ENCODE measurements around the gene DDIT4.
A peak's percentile ranks its signal among the peaks of the same experiment; 100 is the strongest.
"Not testable (repeated sequence)": the region's sequence is repeated elsewhere in the genome, so short reads cannot be mapped to it uniquely, and the experiment has no call there.

The DDIT4 gene

GRCh38 chr10:72265990-72266865, 7.5 kb upstream of the DDIT4 start:
- DNase-seq (ENCODE audit: insufficient read length, low spot score) (no peak), FAIRE-seq (no peak)

DNA sequence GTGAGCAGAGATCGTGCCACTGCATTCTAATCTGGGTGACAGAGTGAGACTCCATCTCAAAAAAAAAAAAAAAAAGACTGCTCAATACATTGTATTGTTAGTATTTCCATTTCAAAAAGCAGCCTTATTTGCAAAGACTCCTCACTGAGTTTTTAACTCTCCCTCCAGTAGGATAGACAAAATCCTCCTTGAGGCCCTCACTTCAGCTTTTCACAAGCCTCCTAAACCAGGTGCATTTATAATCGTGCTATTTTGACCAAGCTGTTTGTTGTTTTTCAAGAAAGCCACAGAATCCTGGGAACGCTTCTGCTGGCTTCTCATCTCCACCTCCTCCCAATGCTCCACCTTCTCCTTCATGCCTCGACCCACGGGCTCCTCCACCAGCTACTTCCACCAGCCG, 6.3 kb upstream of the DDIT4 start:
- DNase-seq (ENCODE audit: insufficient read length, low spot score) = no peak
- no peak for FAIRE-seq

DNA sequence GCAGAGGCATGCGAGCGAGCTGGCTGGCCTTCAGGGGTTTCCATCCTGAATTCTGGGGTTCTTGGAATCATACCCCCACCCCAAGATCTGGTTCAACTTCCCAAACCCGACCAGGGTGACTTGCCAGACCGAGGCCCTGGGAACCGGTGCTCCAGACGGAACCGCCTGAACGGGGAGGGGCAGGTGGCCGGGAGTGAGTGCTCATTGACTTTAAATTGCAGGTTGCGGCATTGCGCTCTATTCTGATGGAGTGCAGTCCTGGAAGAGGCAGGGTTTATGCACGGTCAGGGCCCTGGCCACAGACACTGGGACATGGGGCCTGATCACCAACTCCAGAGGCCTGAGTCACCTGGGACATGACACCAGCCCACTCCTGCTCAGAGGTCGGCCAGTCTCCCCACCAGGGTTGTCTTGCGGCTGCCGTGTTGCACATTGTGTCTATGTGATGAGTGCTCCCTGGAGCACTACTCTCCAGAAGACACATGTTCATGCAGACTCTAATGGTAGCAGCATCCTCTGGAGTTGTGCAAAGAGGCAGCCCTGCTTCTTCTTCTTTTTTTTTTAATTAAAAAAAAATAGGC, 5.8 kb upstream of the DDIT4 start:
- DNase-seq (ENCODE audit: insufficient read length, low spot score) = no peak
- FAIRE-seq = no peak

DNA sequence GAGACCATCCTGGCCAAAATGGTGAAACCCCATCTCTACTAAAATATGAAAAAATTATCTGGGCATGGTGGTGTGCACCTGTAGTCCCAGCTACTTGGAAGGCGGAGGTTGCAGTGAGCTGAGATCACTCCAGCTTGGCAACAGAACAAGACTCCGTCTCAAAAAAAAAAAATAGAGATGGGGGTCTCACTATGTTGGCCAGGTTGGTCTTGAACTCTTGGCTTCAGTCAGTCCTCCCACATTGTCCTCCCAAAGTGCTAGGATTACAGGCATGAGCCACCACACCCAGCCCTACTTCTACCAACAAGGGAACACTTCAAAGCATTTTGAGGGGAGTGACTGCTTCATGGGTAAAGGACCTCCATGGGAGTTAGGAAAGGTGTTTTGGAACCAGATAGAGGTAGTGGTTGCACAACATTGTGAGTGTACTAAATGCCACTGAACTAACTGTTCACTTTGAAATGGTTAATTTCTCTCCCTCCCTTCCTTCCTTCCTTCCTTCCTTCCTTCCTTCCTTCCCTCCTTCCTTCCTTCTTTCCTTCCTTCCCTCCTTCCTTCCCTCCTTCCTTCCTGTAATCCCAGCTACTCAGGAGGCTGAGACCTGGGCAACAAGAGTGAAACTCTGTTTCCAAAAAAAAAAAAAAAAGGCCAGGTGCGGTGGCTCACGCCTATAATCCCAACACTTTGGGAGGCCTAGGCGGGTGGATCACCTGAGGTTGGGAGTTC, 5.1 kb upstream of the DDIT4 start:
- not testable (repeated sequence) for DNase-seq (ENCODE audit: insufficient read length, low spot score)

GRCh38 chr10:72270607-72271281, 3.0 kb upstream of the DDIT4 start:
- FAIRE-seq (no peak), DNase-seq (ENCODE audit: insufficient read length, low spot score) (no peak)

More for the DNA sequence above, 5.1 kb upstream of the DDIT4 start:
- FAIRE-seq = not testable (repeated sequence)

GRCh38 chr10:72272689-72273409, 875 bp upstream of the DDIT4 start:
- no peak for FAIRE-seq

DNA sequence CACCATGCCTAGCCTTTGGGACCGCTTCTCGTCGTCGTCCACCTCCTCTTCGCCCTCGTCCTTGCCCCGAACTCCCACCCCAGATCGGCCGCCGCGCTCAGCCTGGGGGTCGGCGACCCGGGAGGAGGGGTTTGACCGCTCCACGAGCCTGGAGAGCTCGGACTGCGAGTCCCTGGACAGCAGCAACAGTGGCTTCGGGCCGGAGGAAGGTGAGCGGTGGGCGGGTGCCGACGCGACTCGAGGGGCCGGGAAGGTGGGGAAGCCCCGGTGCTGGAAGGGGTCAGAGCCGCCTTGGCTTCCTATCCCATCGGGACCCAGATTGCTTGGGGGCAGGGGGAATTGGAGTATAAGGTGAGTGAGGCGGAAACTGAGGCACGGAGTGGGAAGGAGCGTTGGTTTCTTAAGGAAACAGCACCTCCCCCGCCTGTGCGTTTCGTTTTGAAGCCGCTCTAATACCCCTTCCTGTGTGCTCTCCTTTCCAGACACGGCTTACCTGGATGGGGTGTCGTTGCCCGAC, 547 bp downstream of the DDIT4 start:
- FAIRE-seq (no peak), DNase-seq (ENCODE audit: insufficient read length, low spot score) (no peak)

More at GRCh38 chr10:72272689-72273409, 875 bp upstream of the DDIT4 start:
- DNase-seq (ENCODE audit: insufficient read length, low spot score) = peak; percentile 80

DNA sequence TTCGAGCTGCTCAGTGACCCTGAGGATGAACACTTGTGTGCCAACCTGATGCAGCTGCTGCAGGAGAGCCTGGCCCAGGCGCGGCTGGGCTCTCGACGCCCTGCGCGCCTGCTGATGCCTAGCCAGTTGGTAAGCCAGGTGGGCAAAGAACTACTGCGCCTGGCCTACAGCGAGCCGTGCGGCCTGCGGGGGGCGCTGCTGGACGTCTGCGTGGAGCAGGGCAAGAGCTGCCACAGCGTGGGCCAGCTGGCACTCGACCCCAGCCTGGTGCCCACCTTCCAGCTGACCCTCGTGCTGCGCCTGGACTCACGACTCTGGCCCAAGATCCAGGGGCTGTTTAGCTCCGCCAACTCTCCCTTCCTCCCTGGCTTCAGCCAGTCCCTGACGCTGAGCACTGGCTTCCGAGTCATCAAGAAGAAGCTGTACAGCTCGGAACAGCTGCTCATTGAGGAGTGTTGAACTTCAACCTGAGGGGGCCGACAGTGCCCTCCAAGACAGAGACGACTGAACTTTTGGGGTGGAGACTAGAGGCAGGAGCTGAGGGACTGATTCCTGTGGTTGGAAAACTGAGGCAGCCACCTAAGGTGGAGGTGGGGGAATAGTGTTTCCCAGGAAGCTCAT, 1.1 kb downstream of the DDIT4 start:
- FAIRE-seq = no peak
- DNase-seq (ENCODE audit: insufficient read length, low spot score) = no peak

DNA sequence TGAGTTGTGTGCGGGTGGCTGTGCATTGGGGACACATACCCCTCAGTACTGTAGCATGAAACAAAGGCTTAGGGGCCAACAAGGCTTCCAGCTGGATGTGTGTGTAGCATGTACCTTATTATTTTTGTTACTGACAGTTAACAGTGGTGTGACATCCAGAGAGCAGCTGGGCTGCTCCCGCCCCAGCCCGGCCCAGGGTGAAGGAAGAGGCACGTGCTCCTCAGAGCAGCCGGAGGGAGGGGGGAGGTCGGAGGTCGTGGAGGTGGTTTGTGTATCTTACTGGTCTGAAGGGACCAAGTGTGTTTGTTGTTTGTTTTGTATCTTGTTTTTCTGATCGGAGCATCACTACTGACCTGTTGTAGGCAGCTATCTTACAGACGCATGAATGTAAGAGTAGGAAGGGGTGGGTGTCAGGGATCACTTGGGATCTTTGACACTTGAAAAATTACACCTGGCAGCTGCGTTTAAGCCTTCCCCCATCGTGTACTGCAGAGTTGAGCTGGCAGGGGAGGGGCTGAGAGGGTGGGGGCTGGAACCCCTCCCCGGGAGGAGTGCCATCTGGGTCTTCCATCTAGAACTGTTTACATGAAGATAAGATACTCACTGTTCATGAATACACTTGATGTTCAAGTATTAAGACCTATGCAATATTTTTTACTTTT, 1.8 kb downstream of the DDIT4 start:
- FAIRE-seq (no peak), DNase-seq (ENCODE audit: insufficient read length, low spot score) (no peak)

DNA sequence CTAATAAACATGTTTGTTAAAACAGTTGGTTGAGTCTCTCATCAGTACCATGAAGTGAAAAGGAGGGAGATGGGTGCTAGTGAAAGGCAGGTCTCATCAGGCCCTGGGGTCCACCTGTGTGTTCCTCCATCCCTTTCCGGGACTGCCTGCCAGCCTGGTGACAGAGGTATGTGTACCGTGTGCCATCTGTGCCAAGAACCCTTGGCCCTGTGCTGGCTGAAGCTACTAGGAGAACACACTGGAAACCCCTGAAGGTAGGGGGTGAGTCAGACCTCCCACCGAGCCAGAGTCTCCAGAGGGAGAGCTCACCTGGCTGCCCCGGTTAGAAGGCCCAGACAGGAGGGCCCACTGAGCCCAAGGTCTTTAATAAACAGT, 2.3 kb downstream of the DDIT4 start:
- FAIRE-seq (no peak), DNase-seq (ENCODE audit: insufficient read length, low spot score) (no peak)

GRCh38 chr10:72276421-72277339, 3.0 kb downstream of the DDIT4 start:
- FAIRE-seq = no peak

DNA sequence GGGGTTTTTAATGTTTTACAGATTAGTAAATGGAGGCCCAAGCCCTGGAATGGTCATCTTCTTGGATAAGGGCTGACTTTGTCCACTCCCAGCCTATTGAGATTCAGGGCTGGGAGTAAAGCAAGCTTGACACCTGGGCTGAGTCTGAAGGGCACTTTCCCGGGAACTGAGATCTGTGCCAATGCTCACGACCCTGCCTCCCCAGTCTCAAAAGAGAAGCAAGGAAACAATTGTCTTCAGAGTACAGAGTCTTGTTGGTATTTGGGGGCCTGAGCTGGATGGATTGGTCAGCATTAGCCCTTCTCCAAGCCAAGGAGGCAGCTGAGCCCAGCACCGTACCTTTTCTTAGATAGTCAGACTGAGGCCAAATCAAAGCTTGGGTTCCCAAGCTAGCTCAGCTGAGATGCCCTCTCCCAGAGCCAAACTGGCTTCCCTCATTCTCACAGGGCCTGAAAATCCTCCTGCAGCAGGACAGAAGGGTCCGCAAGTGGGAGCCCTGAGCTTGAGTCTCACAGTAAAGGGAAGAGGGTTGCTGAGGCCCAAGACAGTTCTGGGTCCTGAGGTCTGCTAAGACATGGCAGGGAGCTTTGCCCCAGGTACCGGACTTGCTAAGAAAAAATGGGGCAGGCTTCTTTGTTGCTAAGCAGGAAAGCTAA, 3.7 kb downstream of the DDIT4 start:
- FAIRE-seq (no peak), DNase-seq (ENCODE audit: insufficient read length, low spot score) (no peak)

More at GRCh38 chr10:72276421-72277339, 3.0 kb downstream of the DDIT4 start:
- DNase-seq (ENCODE audit: insufficient read length, low spot score) = no peak

- DNase-seq (ENCODE audit: insufficient read length, low spot score) (no peak), FAIRE-seq (no peak)
These were observed 4.4 kb downstream of the DDIT4 start for GRCh38 chr10:72277996-72278667.

DNA sequence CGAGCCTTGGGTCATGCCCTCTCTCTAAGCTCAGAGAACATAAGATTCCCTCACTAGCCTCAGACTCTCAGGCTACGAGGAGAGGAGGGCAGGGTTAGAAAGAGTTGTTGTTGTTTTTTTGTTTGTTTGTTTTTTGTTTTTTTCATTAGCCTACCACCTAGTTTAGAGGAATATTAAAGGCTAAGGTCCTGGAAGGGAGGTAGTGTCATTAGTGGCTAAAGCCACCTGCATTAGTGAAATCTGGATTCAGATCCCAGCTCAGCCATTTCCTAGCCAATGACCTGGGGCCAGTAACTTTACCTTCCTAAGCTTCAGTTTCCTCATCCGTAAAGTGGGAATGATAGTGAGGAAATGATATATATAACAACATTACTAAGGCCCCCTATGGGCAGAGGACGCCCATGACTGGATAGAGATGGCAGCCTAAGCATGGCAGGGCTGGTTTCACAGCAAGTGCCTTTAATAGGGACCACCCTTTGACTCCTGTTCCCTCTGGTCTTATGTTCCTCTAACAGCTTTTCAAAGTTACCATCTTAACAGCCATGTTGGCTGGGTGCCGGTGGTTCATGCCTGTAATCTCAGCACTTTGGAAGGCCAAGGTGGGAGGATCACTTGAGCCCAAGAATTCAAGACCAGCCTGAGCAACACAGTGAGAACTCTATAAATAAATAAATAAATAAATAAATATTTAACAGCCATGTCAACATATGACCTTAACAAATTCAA, 5.1 kb downstream of the DDIT4 start:
- FAIRE-seq (no peak), DNase-seq (ENCODE audit: insufficient read length, low spot score) (no peak)

DNA sequence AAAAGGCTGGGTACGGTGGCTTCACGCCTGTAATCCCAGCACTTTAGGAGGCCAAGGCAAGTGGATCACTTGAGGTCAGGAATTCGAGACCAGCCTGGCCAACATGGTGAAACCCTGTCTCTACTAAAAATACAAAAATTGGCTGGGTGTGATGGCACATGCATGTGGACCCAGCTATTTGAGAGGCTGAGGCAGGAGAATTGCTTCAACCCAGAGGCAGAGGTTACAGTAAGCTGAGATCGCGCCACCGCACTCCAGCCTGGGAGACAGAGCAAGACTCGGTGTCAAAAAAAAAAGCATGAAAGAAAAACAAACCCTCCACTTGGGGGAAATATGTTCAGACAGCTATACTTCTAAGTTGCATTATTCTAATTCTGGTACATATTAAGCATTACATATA, 5.9 kb downstream of the DDIT4 start:
- not testable (repeated sequence) for DNase-seq (ENCODE audit: insufficient read length, low spot score); FAIRE-seq

DNA sequence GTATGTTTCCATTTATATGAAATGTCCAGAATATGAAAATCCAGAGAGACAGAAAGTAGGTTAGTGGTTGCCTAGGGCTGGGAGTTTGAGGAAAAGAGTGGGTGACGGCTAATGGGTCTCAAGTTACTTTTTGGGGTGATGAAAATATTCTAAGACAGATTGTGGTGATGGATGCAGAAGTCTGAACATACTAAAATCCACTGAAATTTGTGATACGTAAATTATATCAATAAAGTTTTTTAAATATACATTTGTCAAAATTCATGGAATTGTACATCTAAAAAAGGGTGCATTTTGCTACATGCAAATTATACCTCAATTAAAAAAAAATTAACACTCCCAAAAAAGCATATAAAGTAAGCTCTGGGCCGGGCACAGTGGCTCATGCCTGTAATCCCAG, 9.4 kb downstream of the DDIT4 start:
- no peak for DNase-seq (ENCODE audit: insufficient read length, low spot score)
- FAIRE-seq = no peak

Data from HTR-8/SVneo (cell line).